Measurements from ENCODE around the gene SEH1L.

- TF ChIP-seq POLR2AphosphoS5 (IDR thresholded peaks at IDR 0.05) = no peak
- TF ChIP-seq SMC3 (conservative IDR thresholded peaks at IDR 0.05; ENCODE audit: poor library complexity) = no peak
- no peak for TF ChIP-seq CTCF (IDR thresholded peaks at IDR 0.05; ENCODE audit: poor library complexity, severe bottlenecking)
- TF ChIP-seq TAF1 (IDR thresholded peaks at IDR 0.05; ENCODE audit: low read depth) = no peak
- no peak for TF ChIP-seq EP300 (conservative IDR thresholded peaks at IDR 0.05; ENCODE audit: poor library complexity, severe bottlenecking)
- no peak for TF ChIP-seq EZH2 (IDR thresholded peaks at IDR 0.05; ENCODE audit: borderline replicate concordance, insufficient read depth, low read length, poor library complexity, severe bottlenecking)
- TF ChIP-seq REST (IDR thresholded peaks at IDR 0.05; ENCODE audit: borderline replicate concordance) = no peak
- no peak for TF ChIP-seq RAD21 (conservative IDR thresholded peaks at IDR 0.05)
These were observed 39.1 kb upstream of the SEH1L start for GRCh38 chr18:12908706-12909105.

Measured in neural cell (in vitro differentiated cells).